Spleen (tissue), 7 donors: ENCODE results near the gene CRYGN.

ENCODE experiments used
- CTCF ChIP-seq, 11 experiments: fragments of 200-600 bp in 7 of 11; fragments of 450-650 bp in 4 of 11; sonication (generic) in 4 of 11; IDR thresholded peaks in 8 of 11; conservative IDR thresholded peaks in 3 of 11; 1 replicate in 7 of 11; 2 replicates in 4 of 11; pipeline versions ENCODE4 v1.4.0 to v1.8.0; 2016 to 2021; ENCODE audit warnings: antibody characterized with exemption in 11 of 11, inconsistent platforms in 4 of 11, mild to moderate bottlenecking in 1 of 11
- POLR2A ChIP-seq, 3 donors: fragments of 450-650 bp; IDR thresholded peaks; one replicate each; pipeline ENCODE4 v1.5.1; 2017; ENCODE audit warnings: antibody characterized with exemption in 3 of 3, mild to moderate bottlenecking in 1 of 3
- POLR2AphosphoS5 ChIP-seq, 3 donors: sonication (generic); formaldehyde crosslinking; IDR thresholded peaks; one replicate each; pipeline ENCODE4 v1.5.1; 2017; ENCODE audit warnings: antibody characterized with exemption in 3 of 3
- donor health status: DM: no; HTN: no; CAD: no; lungs with moderate emphysema.
- donor health status: DM: no; HTN: no; CAD: no.
- donor health status: DM: no; HTN: no; CAD: no.

DNA sequence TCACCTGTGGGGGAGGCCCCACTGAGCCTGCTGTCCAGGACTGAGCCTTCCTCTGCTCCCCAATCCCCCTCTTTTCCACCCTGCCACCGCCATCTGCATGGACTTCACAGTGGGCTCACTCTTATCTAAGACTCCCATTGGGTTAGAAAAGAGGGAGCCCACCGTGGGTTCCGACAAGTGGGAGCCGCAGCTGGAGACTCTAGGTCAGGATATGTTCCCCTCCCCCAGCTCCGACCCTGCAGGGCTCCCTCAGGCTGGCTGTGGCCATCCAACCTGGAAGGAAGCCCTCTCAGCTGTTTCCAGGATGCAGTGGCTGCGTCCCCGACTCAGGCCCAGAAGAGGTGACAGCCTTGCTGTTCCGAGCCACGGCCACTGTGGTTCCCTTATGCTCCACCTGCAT is 34.9 kb downstream of the CRYGN start:
- no peak for TF ChIP-seq POLR2A (IDR thresholded peaks at IDR 0.05)
- no peak for TF ChIP-seq CTCF (IDR thresholded peaks at IDR 0.05 in 8 of 11, conservative IDR thresholded peaks at IDR 0.05 in 3 of 11)
- peak in 1 of 3 donors; percentile 42 for TF ChIP-seq POLR2AphosphoS5 (IDR thresholded peaks at IDR 0.05)
